Sigmoid colon (tissue), 7 donors: Measurements from ENCODE around the gene CLPSL2. TPM values are rescaled to one million over a fixed set of nuclear protein-coding genes. Genes with fewer than 3 reads are reported as not detected.

Experiments used
- DNase-seq: peaks from one replicate; pipeline ENCODE4 v3.0.0-alpha.2; 2019
- H3K27ac ChIP-seq, 4 donors: fragments of 200-600 bp; sonication (generic); one replicate each; pipeline ENCODE4 v1.5.1; 2016 to 2019; ENCODE audit warnings: mild to moderate bottlenecking in 1 of 4
- H3K27me3 ChIP-seq, 3 donors: fragments of 200-600 bp; sonication (generic); one replicate each; pipeline ENCODE4 v1.5.1; 2019; ENCODE audit warnings: mild to moderate bottlenecking in 1 of 3
- H3K36me3 ChIP-seq, 4 donors: fragments of 200-600 bp; sonication (generic); one replicate each; pipeline ENCODE4 v1.5.1; 2016 to 2019
- H3K4me1 ChIP-seq, 4 donors: fragments of 200-600 bp; sonication (generic); one replicate each; pipeline ENCODE4 v1.5.1; 2017 to 2019
- H3K4me3 ChIP-seq, 4 donors: fragments of 200-600 bp; sonication (generic); one replicate each; pipeline ENCODE4 v1.5.1; 2017 to 2019; ENCODE audit warnings: mild to moderate bottlenecking in 2 of 4, moderate library complexity in 1 of 4
- H3K9me3 ChIP-seq, 4 donors: fragments of 200-600 bp in 3 of 4; sonication (generic) in 3 of 4; one replicate each; pipeline versions ENCODE4 v1.5.1 to v1.6.1; 2013 to 2019
- EP300 ChIP-seq, 4 donors: sonication (generic); formaldehyde crosslinking; IDR thresholded peaks; one replicate each; pipeline ENCODE4 v1.6.1; 2017; ENCODE audit warnings: antibody characterized with exemption in 4 of 4
- POLR2A ChIP-seq, 2 donors: fragments of 450-650 bp; IDR thresholded peaks; one replicate each; pipeline ENCODE4 v1.6.1; 2016; ENCODE audit warnings: antibody characterized with exemption in 2 of 2, mild to moderate bottlenecking in 2 of 2, moderate library complexity in 2 of 2
- POLR2AphosphoS5 ChIP-seq, 4 donors: sonication (generic); formaldehyde crosslinking; IDR thresholded peaks; one replicate each; pipeline ENCODE4 v1.6.1; 2017; ENCODE audit warnings: antibody characterized with exemption in 4 of 4
- WGBS, 2 donors: extraction: QIAGEN DNeasy Blood & Tissue Kit; methylation state at CpG; one replicate each; pipeline ENCODE4 v1.1.7; 2013; 5-methylcytosine and 5-hydroxymethylcytosine counted together
- intact Hi-C: fragments of 100-400 bp; cut with DNase I; formaldehyde crosslinking; loops from one replicate; pipeline ENCODE4 v1.15.1; 2023
- polyA plus RNA-seq, 3 donors: library from polyadenylated mRNA; stranded (reverse); fragments of 200-250 nt; gene quantifications; one replicate each; pipeline ENCODE4 v1.2.3, GENCODE V29; 2013
- total RNA-seq, 4 donors: library from RNA; depleted of rRNA; stranded (reverse); fragments of >200 nt; gene quantifications; one replicate each; pipeline ENCODE4 v1.1.0, GENCODE V29; 2016
- TF ChIP-seq, protein P1 (sequence below), 4 experiments: fragments of 450-650 bp in 3 of 4; fragments of 200-600 bp in 1 of 4; IDR thresholded peaks; one replicate each; pipeline ENCODE4 v1.5.1; 2016 to 2019; ENCODE audit warnings: antibody characterized with exemption in 4 of 4, mild to moderate bottlenecking in 3 of 4, moderate library complexity in 2 of 4
- donor health status: healthy with polysubstance abuse.
- donor health status: Bipolar disorder and iron deficiency.
- donor health status: healthy.

CLPSL2 gene
- total and polyA plus RNA-seq, 7 donors: not detected

DNA sequence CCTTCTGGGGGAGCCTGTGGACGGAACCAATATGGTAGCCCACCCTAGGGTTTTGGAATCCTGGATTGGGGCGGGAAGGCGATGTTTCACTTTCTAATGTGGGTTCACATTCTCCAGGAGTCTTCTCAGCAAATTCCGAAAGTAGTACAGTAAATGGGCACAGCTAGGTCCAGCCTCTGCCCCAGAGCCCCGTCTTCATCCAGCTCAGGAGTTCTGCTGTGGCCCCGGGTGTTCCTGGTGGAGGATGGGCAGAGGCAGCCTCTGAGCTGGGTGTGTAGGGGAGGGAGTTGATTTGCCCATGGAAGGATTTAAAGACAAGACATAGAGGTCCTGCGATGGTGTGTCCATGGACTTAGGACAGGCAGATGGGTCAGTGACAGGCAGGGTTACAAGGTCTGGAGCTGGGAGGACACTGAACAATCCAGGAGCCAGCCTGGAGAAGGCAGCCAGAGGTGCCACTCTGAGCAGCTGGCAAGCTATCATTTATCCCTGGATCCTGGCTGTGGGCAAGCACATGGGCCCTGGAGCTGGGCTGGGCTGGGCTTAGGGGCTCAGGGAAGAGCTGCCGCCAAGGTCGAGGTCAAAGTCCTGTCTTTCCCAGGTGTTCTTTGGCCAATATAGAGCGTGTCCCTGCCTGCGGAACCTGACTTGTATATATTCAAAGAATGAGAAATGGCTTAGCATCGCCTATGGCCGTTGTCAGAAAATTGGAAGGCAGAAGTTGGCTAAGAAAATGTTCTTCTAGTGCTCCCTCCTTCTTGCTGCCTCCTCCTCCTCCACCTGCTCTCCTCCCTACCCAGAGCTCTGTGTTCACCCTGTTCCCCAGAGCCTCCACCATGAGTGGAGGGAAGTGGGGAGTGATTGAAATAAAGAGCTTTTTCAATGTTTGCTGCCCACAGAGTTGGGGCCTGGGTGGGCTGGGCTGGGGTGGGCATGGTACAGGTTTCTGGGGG, 11.1 kb downstream of the CLPSL2 start:
- 42 to 79% methylated on average over 13 of the region's 13 CpGs for WGBS, 2 donors
- peaks cover 13 to 39% (median 19%) of the 10 kb centered on the region in 3 donors for H3K27me3 ChIP-seq
- intact Hi-C loops: no loop called here
- H3K4me1 ChIP-seq: no peaks in the 10 kb centered on the region
- H3K36me3 ChIP-seq: no peaks in the 10 kb centered on the region
- no peaks in the 10 kb centered on the region for H3K9me3 ChIP-seq
- H3K27ac ChIP-seq: no peak overlapping the region
- TF ChIP-seq EP300 (IDR thresholded peaks at IDR 0.05): no peak
- no peak for TF ChIP-seq POLR2A (IDR thresholded peaks at IDR 0.05)
- no peak for TF ChIP-seq POLR2AphosphoS5 (IDR thresholded peaks at IDR 0.05)
- TF ChIP-seq, protein P1, sequence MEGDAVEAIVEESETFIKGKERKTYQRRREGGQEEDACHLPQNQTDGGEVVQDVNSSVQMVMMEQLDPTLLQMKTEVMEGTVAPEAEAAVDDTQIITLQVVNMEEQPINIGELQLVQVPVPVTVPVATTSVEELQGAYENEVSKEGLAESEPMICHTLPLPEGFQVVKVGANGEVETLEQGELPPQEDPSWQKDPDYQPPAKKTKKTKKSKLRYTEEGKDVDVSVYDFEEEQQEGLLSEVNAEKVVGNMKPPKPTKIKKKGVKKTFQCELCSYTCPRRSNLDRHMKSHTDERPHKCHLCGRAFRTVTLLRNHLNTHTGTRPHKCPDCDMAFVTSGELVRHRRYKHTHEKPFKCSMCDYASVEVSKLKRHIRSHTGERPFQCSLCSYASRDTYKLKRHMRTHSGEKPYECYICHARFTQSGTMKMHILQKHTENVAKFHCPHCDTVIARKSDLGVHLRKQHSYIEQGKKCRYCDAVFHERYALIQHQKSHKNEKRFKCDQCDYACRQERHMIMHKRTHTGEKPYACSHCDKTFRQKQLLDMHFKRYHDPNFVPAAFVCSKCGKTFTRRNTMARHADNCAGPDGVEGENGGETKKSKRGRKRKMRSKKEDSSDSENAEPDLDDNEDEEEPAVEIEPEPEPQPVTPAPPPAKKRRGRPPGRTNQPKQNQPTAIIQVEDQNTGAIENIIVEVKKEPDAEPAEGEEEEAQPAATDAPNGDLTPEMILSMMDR (IDR thresholded peaks at IDR 0.05): no peak
- no peak overlapping the region for H3K4me3 ChIP-seq
- no peak for DNase-seq

DNA sequence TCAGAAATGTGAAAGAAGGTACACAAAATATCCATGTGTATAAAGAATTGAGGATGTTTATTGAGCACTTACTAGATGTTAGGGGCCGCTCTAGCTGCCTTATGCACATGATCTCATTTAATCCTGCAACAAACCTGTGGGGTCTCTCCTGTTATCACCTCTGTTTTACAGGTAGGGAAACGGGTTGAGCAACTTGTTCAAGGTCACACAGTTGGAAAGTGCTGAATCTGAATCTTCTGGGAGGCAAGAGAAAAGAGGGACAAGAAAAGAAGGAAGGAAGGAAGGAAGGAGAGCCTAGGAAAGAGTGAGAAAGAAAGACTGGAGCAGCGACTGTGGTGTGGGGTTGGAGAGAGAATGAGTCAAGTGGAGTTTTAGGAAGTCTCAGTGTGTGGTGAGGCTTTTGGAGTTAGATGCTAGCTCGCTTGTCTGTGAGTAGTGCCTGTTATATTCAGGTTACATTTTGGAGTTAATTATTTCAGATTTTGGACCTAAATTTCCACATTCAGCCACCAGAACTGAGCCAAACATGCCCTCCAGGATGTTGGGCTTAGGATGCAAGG, 12.1 kb downstream of the CLPSL2 start:
- peaks cover 13 to 31% (median 19%) of the 10 kb centered on the region in 3 donors for H3K27me3 ChIP-seq

DNA sequence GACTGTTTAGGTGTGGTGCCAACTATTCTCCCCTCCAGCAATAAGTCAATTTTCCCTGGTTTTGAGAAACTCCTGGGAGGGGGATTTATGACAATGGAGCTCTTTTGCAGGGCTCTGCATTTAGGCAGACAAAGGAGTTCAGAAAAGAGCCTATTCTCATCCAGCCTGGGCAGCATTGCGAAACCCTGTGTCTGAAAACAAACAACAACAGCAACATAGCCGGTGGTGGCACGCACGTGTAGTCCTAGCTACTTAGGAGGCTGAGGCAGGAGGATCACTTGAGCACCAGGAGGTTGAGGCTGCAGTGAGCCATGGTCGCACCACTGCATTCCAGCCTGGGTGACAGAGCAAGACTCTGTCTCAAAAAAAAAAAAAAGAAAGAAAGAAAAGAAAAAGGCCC, 14.3 kb downstream of the CLPSL2 start:
- no peaks in the 10 kb centered on the region for H3K36me3 ChIP-seq
- TF ChIP-seq, protein P1 (IDR thresholded peaks at IDR 0.05): no peak
- TF ChIP-seq POLR2AphosphoS5 (IDR thresholded peaks at IDR 0.05) (no peak), POLR2A (IDR thresholded peaks at IDR 0.05) (no peak), EP300 (IDR thresholded peaks at IDR 0.05) (no peak)
- no peaks in the 10 kb centered on the region for H3K4me1 ChIP-seq
- WGBS, 2 donors: 76 to 83% methylated on average over 5 of the region's 5 CpGs
- no peak overlapping the region for H3K27ac ChIP-seq
- no peak for DNase-seq
- no peaks in the 10 kb centered on the region for H3K9me3 ChIP-seq
- intact Hi-C loops: no loop called here
- H3K4me3 ChIP-seq: no peak overlapping the region
- H3K27me3 ChIP-seq: peaks cover 13 to 34% (median 16%) of the 10 kb centered on the region in 3 donors

More for the DNA sequence above, 12.1 kb downstream of the CLPSL2 start:
- no peak for DNase-seq
- TF ChIP-seq POLR2AphosphoS5 (IDR thresholded peaks at IDR 0.05): no peak
- TF ChIP-seq, protein P1 (IDR thresholded peaks at IDR 0.05): no peak
- no peak for TF ChIP-seq POLR2A (IDR thresholded peaks at IDR 0.05)
- no peak for TF ChIP-seq EP300 (IDR thresholded peaks at IDR 0.05)
- no peaks in the 10 kb centered on the region for H3K4me1 ChIP-seq
- no peaks in the 10 kb centered on the region for H3K36me3 ChIP-seq
- H3K4me3 ChIP-seq: no peak overlapping the region
- no peaks in the 10 kb centered on the region for H3K9me3 ChIP-seq
- no peak overlapping the region for H3K27ac ChIP-seq
- intact Hi-C loops: no loop called here
- WGBS, 2 donors: 56 to 60% methylated on average over 4 of the region's 4 CpGs

DNA sequence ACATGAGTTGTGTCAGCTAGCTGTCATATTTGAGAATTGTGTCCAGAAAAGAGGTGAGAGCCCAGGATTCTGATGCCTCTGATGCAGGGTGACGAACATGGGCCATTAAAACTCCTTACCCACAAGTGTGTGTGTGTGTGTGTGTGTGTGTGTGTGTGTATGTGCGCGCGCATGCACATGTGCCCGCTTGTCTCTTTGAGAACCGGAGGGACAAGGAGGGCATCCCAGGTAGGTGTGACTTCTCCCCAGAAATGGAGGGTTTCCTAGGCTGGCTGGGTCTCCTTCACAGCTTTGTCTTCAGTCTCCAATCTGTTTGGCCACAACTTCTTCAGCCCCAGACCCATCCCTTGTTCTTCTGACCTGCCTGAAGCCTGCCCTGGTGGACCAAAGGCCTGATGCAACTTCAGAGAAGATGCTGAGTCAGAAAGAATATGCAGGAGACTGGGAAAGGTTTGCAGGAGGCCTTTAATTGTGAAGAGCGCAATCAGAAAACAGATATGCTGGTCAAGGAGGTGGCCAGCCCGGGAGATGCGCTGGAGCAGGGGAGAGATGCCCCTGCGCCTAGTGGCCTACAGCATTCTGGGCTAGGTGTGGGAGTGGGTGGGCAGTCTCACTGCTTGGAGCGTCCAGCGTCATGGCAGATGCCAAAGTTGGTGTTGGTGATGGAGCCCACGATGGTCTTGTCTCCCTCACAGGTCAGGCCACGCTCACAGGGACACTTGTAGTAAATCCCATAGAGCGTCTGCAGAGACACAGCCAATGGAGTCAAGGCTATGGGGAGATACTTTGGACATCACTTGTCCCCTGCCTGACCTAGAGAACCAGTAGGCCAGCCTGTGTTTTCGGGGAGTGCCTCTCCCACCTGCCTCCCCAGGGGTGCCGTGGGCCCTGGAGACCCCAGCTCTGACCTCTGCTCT, 18.4 kb downstream of the CLPSL2 start:
- intact Hi-C loops: no loop called here
- no peaks in the 10 kb centered on the region for H3K9me3 ChIP-seq
- no peak overlapping the region for H3K4me3 ChIP-seq
- peaks cover 0 to 12% (median 0%) of the 10 kb centered on the region in 3 donors for H3K27me3 ChIP-seq
- no peaks in the 10 kb centered on the region for H3K36me3 ChIP-seq
- no peak for DNase-seq
- WGBS, 2 donors: 92 to 95% methylated on average over 17 of the region's 17 CpGs
- no peak overlapping the region for H3K27ac ChIP-seq
- TF ChIP-seq POLR2AphosphoS5 (IDR thresholded peaks at IDR 0.05) (no peak), EP300 (IDR thresholded peaks at IDR 0.05) (no peak), POLR2A (IDR thresholded peaks at IDR 0.05) (no peak)
- TF ChIP-seq, protein P1 (IDR thresholded peaks at IDR 0.05): no peak
- H3K4me1 ChIP-seq: no peaks in the 10 kb centered on the region
